Hepatocyte (in vitro differentiated cells): Measurements from ENCODE around the gene PDE4B. TPM values are rescaled to one million over a fixed set of nuclear protein-coding genes. Genes with fewer than 3 reads are reported as not detected.

Source experiments
- DNase-seq: peaks from one replicate; pipeline ENCODE4 v3.0.0-alpha.2; 2016; ENCODE audit warnings: low spot score
- H2AFZ ChIP-seq: fragments of 200-600 bp; sonication (generic); 2 replicates; pipeline ENCODE4 v1.6.0; 2016; ENCODE audit warnings: antibody characterized with exemption, mild to moderate bottlenecking
- H3K27ac ChIP-seq: fragments of 200-600 bp; sonication (generic); 2 replicates; pipeline ENCODE4 v1.5.1; 2016; ENCODE audit warnings: mild to moderate bottlenecking
- H3K27me3 ChIP-seq: fragments of 200-600 bp; sonication (generic); 2 replicates; pipeline ENCODE4 v1.6.1; 2016
- H3K36me3 ChIP-seq: fragments of 200-600 bp; sonication (generic); replicated peaks from 2 replicates; pipeline ENCODE4 v1.5.1; 2016; ENCODE audit warnings: low read depth; ENCODE audit not compliant: insufficient read depth
- H3K4me1 ChIP-seq: fragments of 200-600 bp; sonication (generic); 2 replicates; pipeline ENCODE4 v1.5.1; 2016; ENCODE audit warnings: mild to moderate bottlenecking, moderate library complexity; ENCODE audit not compliant: insufficient read depth
- H3K4me2 ChIP-seq: fragments of 200-600 bp; sonication (generic); 2 replicates; pipeline ENCODE4 v1.6.0; 2016
- H3K4me3 ChIP-seq: fragments of 200-600 bp; sonication (generic); 2 replicates; pipeline ENCODE4 v1.5.1; 2016; ENCODE audit warnings: mild to moderate bottlenecking
- H3K79me2 ChIP-seq: fragments of 200-600 bp; sonication (generic); 2 replicates; pipeline ENCODE4 v1.6.0; 2017; ENCODE audit warnings: mild to moderate bottlenecking
- H3K9me2 ChIP-seq: fragments of 200-600 bp; sonication (generic); replicated peaks from 2 replicates; pipeline ENCODE4 v1.6.0; 2017; ENCODE audit warnings: mild to moderate bottlenecking; ENCODE audit not compliant: insufficient read depth
- H3K9me3 ChIP-seq: fragments of 200-600 bp; sonication (generic); 2 replicates; pipeline ENCODE4 v1.5.1; 2016; ENCODE audit warnings: low read depth, mild to moderate bottlenecking
- H4K20me1 ChIP-seq: fragments of 200-600 bp; sonication (generic); 2 replicates; pipeline ENCODE4 v1.6.0; 2016; ENCODE audit warnings: mild to moderate bottlenecking; ENCODE audit not compliant: insufficient read depth, poor library complexity, severe bottlenecking
- CTCF ChIP-seq: fragments of 200-600 bp; sonication (generic); IDR thresholded peaks from 2 replicates; pipeline ENCODE4 v1.5.1; 2016; ENCODE audit warnings: antibody characterized with exemption, mild to moderate bottlenecking; ENCODE audit not compliant: poor library complexity
- EZH2 ChIP-seq: fragments of 200-600 bp; sonication (generic); IDR thresholded peaks from 2 replicates; pipeline ENCODE4 v1.6.1; 2016; ENCODE audit warnings: antibody characterized with exemption, mild to moderate bottlenecking, borderline replicate concordance
- EZH2phosphoT487 ChIP-seq: fragments of 200-600 bp; sonication (generic); IDR thresholded peaks from one replicate; pipeline ENCODE4 v1.6.1; 2018; ENCODE audit warnings: antibody characterized with exemption, mild to moderate bottlenecking, low read depth, moderate library complexity; ENCODE audit not compliant: unreplicated experiment, severe bottlenecking
- WGBS: methylation state at CpG from one replicate; pipeline ENCODE4 v1.1.6; 2016; ENCODE audit warnings: low lambda C conversion rate; ENCODE audit errors: missing lambda C conversion rate; 5-methylcytosine and 5-hydroxymethylcytosine counted together
- polyA plus RNA-seq: library from polyadenylated mRNA; unstranded; fragments of >200 nt; fragmentation: Nextera tagmentation; extraction: Ambion mirVana; gene quantifications from 2 replicates; pipeline ENCODE4 v1.2.1, GENCODE V29; 2016
- total RNA-seq: library from RNA; depleted of rRNA; stranded (reverse); fragments of >200 nt; gene quantifications from 2 replicates; pipeline ENCODE4 v1.2.3, GENCODE V29; 2014

PDE4B gene
- total and polyA plus RNA-seq, 2 experiments from 2014 or later = 1.8 to 3.4 TPM

- no peaks in the 10 kb centered on the region for H3K4me1 ChIP-seq
- no peaks in the 10 kb centered on the region for H3K79me2 ChIP-seq
- H3K36me3 ChIP-seq = no peaks in the 10 kb centered on the region
- H3K9me3 ChIP-seq = no peaks in the 10 kb centered on the region
- no peak for DNase-seq
- H3K4me3 ChIP-seq = no peak overlapping the region
- TF ChIP-seq EZH2 (no peak), CTCF (no peak), EZH2phosphoT487 (no peak)
- H3K27me3 ChIP-seq = no peaks in the 10 kb centered on the region
- no peaks in the 10 kb centered on the region for H4K20me1 ChIP-seq
- no peak overlapping the region for H2AFZ ChIP-seq
- no peak overlapping the region for H3K4me2 ChIP-seq
- no peaks in the 10 kb centered on the region for H3K9me2 ChIP-seq
- H3K27ac ChIP-seq = no peak overlapping the region
- 87% methylated on average over 2 of the region's 2 CpGs for WGBS
These were observed 596.2 kb downstream of the PDE4B start for GRCh38 chr1:66388913-66389312.

- H3K27ac ChIP-seq = no peak overlapping the region
- WGBS = 92% methylated on average over 7 of the region's 7 CpGs
- no peaks in the 10 kb centered on the region for H4K20me1 ChIP-seq
- no peaks in the 10 kb centered on the region for H3K36me3 ChIP-seq
- no peak overlapping the region for H3K4me3 ChIP-seq
- H3K79me2 ChIP-seq = no peaks in the 10 kb centered on the region
- H3K4me2 ChIP-seq = no peak overlapping the region
- DNase-seq = no peak
- no peak overlapping the region for H2AFZ ChIP-seq
- no peak for TF ChIP-seq EZH2phosphoT487
- TF ChIP-seq CTCF = no peak
- no peak for TF ChIP-seq EZH2
- no peaks in the 10 kb centered on the region for H3K9me3 ChIP-seq
- no peaks in the 10 kb centered on the region for H3K27me3 ChIP-seq
- H3K9me2 ChIP-seq = no peaks in the 10 kb centered on the region
- H3K4me1 ChIP-seq = no peaks in the 10 kb centered on the region
These were observed 601.0 kb downstream of the PDE4B start for GRCh38 chr1:66393586-66394287.

GRCh38 chr1:66394603-66395002 is 601.9 kb downstream of the PDE4B start:
- no peaks in the 10 kb centered on the region for H3K27me3 ChIP-seq
- H4K20me1 ChIP-seq = no peaks in the 10 kb centered on the region
- no peaks in the 10 kb centered on the region for H3K9me3 ChIP-seq
- no peak for DNase-seq
- H3K36me3 ChIP-seq = no peaks in the 10 kb centered on the region
- H3K27ac ChIP-seq = no peak overlapping the region
- H3K4me2 ChIP-seq = no peak overlapping the region
- TF ChIP-seq CTCF (no peak), EZH2phosphoT487 (no peak), EZH2 (no peak)
- no peaks in the 10 kb centered on the region for H3K9me2 ChIP-seq
- H3K79me2 ChIP-seq = no peaks in the 10 kb centered on the region
- WGBS = 96% methylated on average over 5 of the region's 5 CpGs
- no peak overlapping the region for H2AFZ ChIP-seq
- no peak overlapping the region for H3K4me3 ChIP-seq
- no peaks in the 10 kb centered on the region for H3K4me1 ChIP-seq
